ENCODE data around the gene TTC39B.

GRCh38 chr9:15155323-15155722, 151.7 kb downstream of the TTC39B start:
- TF ChIP-seq CTCF (IDR thresholded peaks at IDR 0.05) (no peak), EZH2 (IDR thresholded peaks at IDR 0.05) (no peak), EZH2phosphoT487 (IDR thresholded peaks at IDR 0.05) (no peak)

All from neural progenitor cell (in vitro differentiated cells).